Endothelial cell of umbilical vein (primary cell): ENCODE results near the gene RELL2. TPM values are rescaled to one million over a fixed set of nuclear protein-coding genes. Genes with fewer than 3 reads are reported as not detected.

Experiments used
- BruUV-seq: library from RNA; stranded (reverse); fragments of 400-500 nt; replicated peaks from 2 replicates; lab custom pipeline; 2021; lab: Mats Ljungman, UMichigan
- CTCF ChIA-PET: fragments of 300-600, 350-600 bp; sonication (Branson Sonifier 250); formaldehyde crosslinking; loops from one replicate; lab custom pipeline; 2021; ENCODE audit warnings: antibody characterized with exemption, inconsistent platforms; lab: Charles Lee
- POLR2A ChIA-PET: fragments of 300-600, 350-600 bp; sonication (Branson Sonifier 250); formaldehyde crosslinking; loops from one replicate; lab custom pipeline; 2021; ENCODE audit warnings: antibody characterized with exemption, inconsistent platforms; lab: Charles Lee
- DNase-seq: peaks from one replicate; pipeline ENCODE4 v3.0.0-alpha.2; 2011; ENCODE audit warnings: low read depth, low spot score
- FAIRE-seq: peaks from 2 replicates; lab custom pipeline; 2011; peaks lifted over from hg19 to GRCh38; lab: Jason Lieb, UNC
- H2AFZ ChIP-seq: 2 replicates; pipeline ENCODE4 v1.6.0; 2012; ENCODE audit warnings: low read depth, low read length, control low read depth, inconsistent platforms
- H3K27ac ChIP-seq: 2 replicates; pipeline ENCODE4 v1.5.1; 2011; ENCODE audit warnings: low read depth, mild to moderate bottlenecking, control low read depth, low read length, moderate library complexity; ENCODE audit not compliant: insufficient read depth
- H3K27me3 ChIP-seq, 2 experiments: 2 replicates each; pipeline versions ENCODE4 v1.6.0 to v1.6.1; 2011; ENCODE audit warnings: low read length in 2 of 2, mixed read lengths in 1 of 2; ENCODE audit not compliant: control insufficient read depth in 2 of 2, insufficient read depth in 2 of 2
- H3K36me3 ChIP-seq, 2 experiments: 2 replicates in 1 of 2; 3 replicates in 1 of 2; pipeline ENCODE4 v1.5.1; 2011; ENCODE audit warnings: low read length in 2 of 2, mild to moderate bottlenecking in 1 of 2, moderate library complexity in 1 of 2; ENCODE audit not compliant: control insufficient read depth in 2 of 2, insufficient read depth in 2 of 2; ENCODE audit errors: extremely low read depth in 1 of 2
- H3K4me1 ChIP-seq: 3 replicates; pipeline ENCODE4 v1.5.1; 2011; ENCODE audit warnings: mild to moderate bottlenecking, low read length; ENCODE audit not compliant: control insufficient read depth, insufficient read depth; ENCODE audit errors: extremely low read depth
- H3K4me2 ChIP-seq: 2 replicates; pipeline ENCODE4 v1.6.1; 2011; ENCODE audit warnings: low read length, control low read depth, mixed read lengths; ENCODE audit not compliant: insufficient read depth
- H3K4me3 ChIP-seq, 3 experiments: fragments of 200-600 bp in 1 of 3; sonication (generic), shearing (Covaris generic) in 1 of 3; replicated peaks in 1 of 3; 2 replicates each; pipeline ENCODE4 v1.5.1; 2011 to 2016; ENCODE audit warnings: control low read depth in 3 of 3, low read length in 3 of 3, mild to moderate bottlenecking in 2 of 3, inconsistent platforms in 1 of 3, low read depth in 1 of 3, moderate library complexity in 1 of 3; ENCODE audit not compliant: insufficient read depth in 1 of 3
- H3K79me2 ChIP-seq: 2 replicates; pipeline ENCODE4 v1.6.0; 2012; ENCODE audit warnings: low read length, inconsistent platforms; ENCODE audit not compliant: control insufficient read depth, insufficient read depth
- H3K9ac ChIP-seq: replicated peaks from 2 replicates; pipeline ENCODE3; 2011; ENCODE audit warnings: low read length, control low read depth; ENCODE audit not compliant: insufficient read depth; ENCODE audit errors: extremely low read depth
- H3K9me1 ChIP-seq: replicated peaks from 3 replicates; pipeline ENCODE4 v1.6.0; 2011; ENCODE audit warnings: mild to moderate bottlenecking, low read length; ENCODE audit not compliant: control insufficient read depth, insufficient read depth; ENCODE audit errors: extremely low read depth
- H3K9me3 ChIP-seq: replicated peaks from 2 replicates; pipeline ENCODE4 v1.5.1; 2012; ENCODE audit warnings: low read length, inconsistent platforms; ENCODE audit not compliant: control insufficient read depth, insufficient read depth
- H4K20me1 ChIP-seq: replicated peaks from 2 replicates; pipeline ENCODE3; 2011; ENCODE audit warnings: mild to moderate bottlenecking, low read length; ENCODE audit not compliant: control insufficient read depth, insufficient read depth; ENCODE audit errors: extremely low read depth
- EZH2 ChIP-seq: IDR thresholded peaks from 2 replicates; pipeline ENCODE4 v1.6.1; 2012; ENCODE audit warnings: borderline replicate concordance, low read depth, mild to moderate bottlenecking, moderate library complexity, low read length, inconsistent platforms; ENCODE audit not compliant: severe bottlenecking
- FOS ChIP-seq: IDR thresholded peaks from 2 replicates; pipeline ENCODE4 v1.6.1; 2011; ENCODE audit warnings: mild to moderate bottlenecking, low read length, moderate library complexity, borderline replicate concordance; ENCODE audit not compliant: insufficient read depth
- GATA2 ChIP-seq: IDR thresholded peaks from 2 replicates; pipeline ENCODE4 v1.7.0; 2011; ENCODE audit warnings: low read depth, mild to moderate bottlenecking, moderate library complexity, mixed read lengths, low read length; ENCODE audit not compliant: insufficient read length, insufficient read depth
- JUN ChIP-seq: IDR thresholded peaks from 2 replicates; pipeline ENCODE4 v1.6.1; 2011; ENCODE audit warnings: borderline replicate concordance, low read depth; ENCODE audit not compliant: insufficient read length, insufficient read depth
- MYC ChIP-seq: IDR thresholded peaks from one replicate; pipeline ENCODE4 v1.6.1; 2011; ENCODE audit warnings: mild to moderate bottlenecking, low read depth, low read length
- POLR2A ChIP-seq: IDR thresholded peaks from 2 replicates; pipeline ENCODE4 v1.6.1; 2012; ENCODE audit warnings: low read depth, mild to moderate bottlenecking, control low read depth, low read length
- POLR2AphosphoS5 ChIP-seq: IDR thresholded peaks from 2 replicates; pipeline ENCODE4 v1.6.1; 2012; ENCODE audit warnings: low read depth, mild to moderate bottlenecking, control low read depth, low read length, moderate library complexity; ENCODE audit not compliant: insufficient read depth
- dilution Hi-C: fragments of 300-500 bp; cut with MboI; formaldehyde crosslinking; loops from one replicate; pipeline ENCODE4 v1.15.0; 2019; ENCODE audit warnings: low sequenced_read_pairs; ENCODE audit not compliant: extremely low pct_ligation_motif_present
- intact Hi-C: fragments of 100-400 bp; cut with micrococcal nuclease; formaldehyde crosslinking; loops from one replicate; pipeline ENCODE4 v1.10.0; 2022
- polyA plus RNA-seq, 4 experiments: library from polyadenylated mRNA; depleted of rRNA in 3 of 4; stranded (reverse) in 3 of 4; unstranded in 1 of 4; fragments of >200 nt; gene quantifications; 2 replicates each; pipeline versions ENCODE4 v1.2.1 to v1.2.3, GENCODE V29; 2011 to 2012; ENCODE audit warnings: missing spikeins in 1 of 4
- total RNA-seq: library from RNA; stranded (reverse); gene quantifications from 2 replicates; pipeline ENCODE4 v1.2.3, GENCODE V29; 2021
- TF ChIP-seq, protein P1 (sequence below): IDR thresholded peaks from 2 replicates; pipeline ENCODE4 v1.6.1; 2011; ENCODE audit not compliant: insufficient read depth, insufficient read length
- TF ChIP-seq, protein P2 (sequence below), 2 donors: IDR thresholded peaks; 1 replicate in 1 of 2; 2 replicates in 1 of 2; pipeline ENCODE4 v1.5.1; 2011; ENCODE audit warnings: low read length in 2 of 2, mild to moderate bottlenecking in 2 of 2, moderate library complexity in 2 of 2, control low read depth in 1 of 2, inconsistent platforms in 1 of 2, low read depth in 1 of 2; ENCODE audit not compliant: insufficient read depth in 1 of 2; ENCODE audit errors: extremely low read depth in 1 of 2

Gene RELL2
- total and polyA plus RNA-seq, 2 donors (not counting 3 experiments of a cell fraction or from before 2014, with no cell fraction given) = 3.4 to 3.6 TPM

DNA sequence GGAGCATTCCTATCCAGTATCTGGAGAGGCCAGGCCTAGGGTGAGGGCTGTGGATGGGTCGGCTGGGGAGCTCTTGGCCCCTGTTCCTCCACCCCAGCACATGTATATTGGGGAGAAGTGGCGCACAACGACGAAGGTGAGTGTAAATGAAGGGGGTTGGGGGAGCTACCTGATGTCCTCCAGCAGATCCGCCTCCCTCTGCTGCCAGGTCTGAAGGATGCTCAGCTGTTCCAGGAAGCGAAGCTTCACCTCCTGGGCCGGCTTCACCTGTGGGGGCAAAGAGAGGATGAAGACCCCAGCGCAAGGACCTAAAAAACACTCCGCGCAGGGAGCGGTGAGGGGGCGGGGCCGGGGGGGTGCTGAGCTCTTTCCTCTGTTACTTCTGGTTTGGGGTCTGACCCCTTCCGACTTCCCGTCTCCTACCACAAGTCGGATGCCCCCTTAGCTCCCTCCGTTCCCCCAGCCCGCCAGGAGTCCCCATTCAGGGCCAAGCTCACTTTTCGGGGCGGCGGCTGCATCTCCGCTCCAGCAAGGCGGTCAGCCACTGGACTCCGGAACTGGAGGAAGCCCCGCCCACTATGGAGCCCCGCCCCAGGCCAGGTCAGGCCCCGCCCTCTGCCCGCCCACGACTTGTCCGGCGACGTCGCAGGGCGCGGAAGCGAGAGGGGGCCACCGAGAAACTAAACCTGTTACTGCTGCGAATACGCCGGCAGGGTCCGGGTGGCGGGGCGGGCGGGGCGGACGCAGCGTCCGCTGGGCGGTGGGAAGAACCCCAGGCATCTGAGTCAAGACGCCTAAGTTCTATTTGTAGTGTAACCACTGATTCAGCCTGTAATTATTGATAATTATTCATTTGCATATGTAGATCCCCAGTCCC is 14.3 kb downstream of the RELL2 start, which contains the start of gene FCHSD1:
TSS of gene FCHSD1 (minus strand) at position 568 of the 877 bp plus-strand sequence. CDS start at position 518, 50 bp downstream.
- no peak within 1 kb of the TSS for H3K27ac ChIP-seq
- no peaks in the 10 kb centered on the region for H3K27me3 ChIP-seq
- DNase-seq = peak; percentile 89
- H3K4me2 ChIP-seq = peak within 1 kb of the TSS; percentile 58
- ChIA-PET CTCF (interaction anchor here (0.7 to 2.2 kb wide), 7 partner anchors 10 to 137 kb away, joined by 3 to 16 read pairs (median 4); partner anchors contain the start of genes DIAPH1, HDAC3 and RELL2), POLR2A (interaction anchor here (0.7 kb wide), 1 partner anchor 177 kb away, joined by 7 read pairs; no protein-coding TSS in a partner anchor)
- no peaks in the 10 kb centered on the region for H3K9me3 ChIP-seq
- dilution Hi-C loops (no loop called here), intact Hi-C loops (loop anchor here (1.0 kb wide), 1 partner anchor 59 kb away; no protein-coding TSS in a partner anchor)
- FAIRE-seq = peak; percentile 90
- peak within 1 kb of the TSS; percentile 48 for H3K9ac ChIP-seq
- no peaks in the 10 kb centered on the region for H3K79me2 ChIP-seq
- no peak for TF ChIP-seq GATA2
- peak; percentile 41 for TF ChIP-seq POLR2AphosphoS5
- no peak for TF ChIP-seq EZH2
- TF ChIP-seq POLR2A = no peak
- no peak for TF ChIP-seq MYC
- TF ChIP-seq JUN = no peak
- TF ChIP-seq FOS = no peak
- TF ChIP-seq, protein P1, sequence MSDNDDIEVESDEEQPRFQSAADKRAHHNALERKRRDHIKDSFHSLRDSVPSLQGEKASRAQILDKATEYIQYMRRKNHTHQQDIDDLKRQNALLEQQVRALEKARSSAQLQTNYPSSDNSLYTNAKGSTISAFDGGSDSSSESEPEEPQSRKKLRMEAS = no peak
- TF ChIP-seq, protein P2, sequence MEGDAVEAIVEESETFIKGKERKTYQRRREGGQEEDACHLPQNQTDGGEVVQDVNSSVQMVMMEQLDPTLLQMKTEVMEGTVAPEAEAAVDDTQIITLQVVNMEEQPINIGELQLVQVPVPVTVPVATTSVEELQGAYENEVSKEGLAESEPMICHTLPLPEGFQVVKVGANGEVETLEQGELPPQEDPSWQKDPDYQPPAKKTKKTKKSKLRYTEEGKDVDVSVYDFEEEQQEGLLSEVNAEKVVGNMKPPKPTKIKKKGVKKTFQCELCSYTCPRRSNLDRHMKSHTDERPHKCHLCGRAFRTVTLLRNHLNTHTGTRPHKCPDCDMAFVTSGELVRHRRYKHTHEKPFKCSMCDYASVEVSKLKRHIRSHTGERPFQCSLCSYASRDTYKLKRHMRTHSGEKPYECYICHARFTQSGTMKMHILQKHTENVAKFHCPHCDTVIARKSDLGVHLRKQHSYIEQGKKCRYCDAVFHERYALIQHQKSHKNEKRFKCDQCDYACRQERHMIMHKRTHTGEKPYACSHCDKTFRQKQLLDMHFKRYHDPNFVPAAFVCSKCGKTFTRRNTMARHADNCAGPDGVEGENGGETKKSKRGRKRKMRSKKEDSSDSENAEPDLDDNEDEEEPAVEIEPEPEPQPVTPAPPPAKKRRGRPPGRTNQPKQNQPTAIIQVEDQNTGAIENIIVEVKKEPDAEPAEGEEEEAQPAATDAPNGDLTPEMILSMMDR (IDR thresholded peaks at IDR 0.05; ENCODE audit: extremely low read depth in 1 of 2, insufficient read depth in 1 of 2, low read depth in 1 of 2, low read length in 2 of 2) = no peak
- no peaks in the 10 kb centered on the region for H3K9me1 ChIP-seq
- peak within 1 kb of the TSS; percentile 27 to 57 (median 53) for H3K4me3 ChIP-seq
- H3K4me1 ChIP-seq = peaks cover 9% of the 10 kb centered on the region
- H2AFZ ChIP-seq = peak within 1 kb of the TSS; percentile 76
- H4K20me1 ChIP-seq = no peaks in the 10 kb centered on the region
- no TSS peak for BruUV-seq
- peaks cover 12 to 24% of the 10 kb centered on the region in 2 experiments for H3K36me3 ChIP-seq
